ENCODE measurements around the gene WDR38.

Gene WDR38

GRCh38 chr9:124858330-124859046 is 5.2 kb downstream of the WDR38 start:
- no peak for DNase-seq (ENCODE audit: low read depth)

GRCh38 chr9:124859803-124860581 is 6.7 kb downstream of the WDR38 start:
- DNase-seq (ENCODE audit: low read depth), result no peak

GRCh38 chr9:124860582-124861341 is 7.5 kb downstream of the WDR38 start:
- no peak for DNase-seq (ENCODE audit: low read depth)

- peak; percentile 96 for DNase-seq (ENCODE audit: low read depth)
Measured at GRCh38 chr9:124861342-124862229, 8.3 kb downstream of the WDR38 start, which contains the start of the genes ARPC5L and RPL35. ARPC5L (plus strand) TSS chr9:124862130; CDS start chr9:124869291, 7,161 bp downstream. RPL35 (minus strand) TSS chr9:124861957; CDS start chr9:124861912, 45 bp downstream.

- DNase-seq (ENCODE audit: low read depth), result no peak
Measured at GRCh38 chr9:124863371-124863871, 10.2 kb downstream of the WDR38 start.

- DNase-seq (ENCODE audit: low read depth), result peak; percentile 85
Measured at GRCh38 chr9:124868511-124869465, 15.5 kb downstream of the WDR38 start.

GRCh38 chr9:124869466-124869985 is 16.3 kb downstream of the WDR38 start:
- DNase-seq (ENCODE audit: low read depth), result peak; percentile 39

GRCh38 chr9:124869986-124870560 is 16.8 kb downstream of the WDR38 start:
- DNase-seq (ENCODE audit: low read depth), result peak; percentile 50

GRCh38 chr9:124870723-124871122 is 17.5 kb downstream of the WDR38 start:
- DNase-seq (ENCODE audit: low read depth), result no peak

GRCh38 chr9:124871156-124871561 is 17.9 kb downstream of the WDR38 start:
- no peak for DNase-seq (ENCODE audit: low read depth)

GRCh38 chr9:124873664-124874063 is 20.4 kb downstream of the WDR38 start:
- no peak for DNase-seq (ENCODE audit: low read depth)

- DNase-seq (ENCODE audit: low read depth), result no peak
Measured at GRCh38 chr9:124875501-124875900, 22.2 kb downstream of the WDR38 start.

- DNase-seq (ENCODE audit: low read depth), result no peak
Measured at GRCh38 chr9:124877021-124877782, 23.9 kb downstream of the WDR38 start.

GRCh38 chr9:124878021-124878420 is 24.8 kb downstream of the WDR38 start:
- DNase-seq (ENCODE audit: low read depth), result no peak

- no peak for DNase-seq (ENCODE audit: low read depth)
Measured at GRCh38 chr9:124878518-124878917, 25.3 kb downstream of the WDR38 start.

- no peak for DNase-seq (ENCODE audit: low read depth)
Measured at GRCh38 chr9:124879226-124879625, 26.0 kb downstream of the WDR38 start.

GRCh38 chr9:124880501-124880900 is 27.2 kb downstream of the WDR38 start:
- no peak for DNase-seq (ENCODE audit: low read depth)

- no peak for DNase-seq (ENCODE audit: low read depth)
Measured at GRCh38 chr9:124881138-124881743, 28.0 kb downstream of the WDR38 start.

Measured in iris pigment epithelial cell (primary cell).